Measurements from ENCODE around the gene TRIM44. TPM values are rescaled to one million over a fixed set of nuclear protein-coding genes. Genes with fewer than 3 reads are reported as not detected.

TRIM44 gene
- total RNA-seq, 1 donor from 2014 or later: 6.1 TPM

- Histone ChIP-seq H3K36me3 (no peaks in the 10 kb centered on the region), H3K9me3 (no peaks in the 10 kb centered on the region), H3K27ac (no peak overlapping the region), H3K4me3 (no peak overlapping the region), H3K4me1 (no peaks in the 10 kb centered on the region), H3K27me3 (no peaks in the 10 kb centered on the region)
- TF ChIP-seq, protein P1, sequence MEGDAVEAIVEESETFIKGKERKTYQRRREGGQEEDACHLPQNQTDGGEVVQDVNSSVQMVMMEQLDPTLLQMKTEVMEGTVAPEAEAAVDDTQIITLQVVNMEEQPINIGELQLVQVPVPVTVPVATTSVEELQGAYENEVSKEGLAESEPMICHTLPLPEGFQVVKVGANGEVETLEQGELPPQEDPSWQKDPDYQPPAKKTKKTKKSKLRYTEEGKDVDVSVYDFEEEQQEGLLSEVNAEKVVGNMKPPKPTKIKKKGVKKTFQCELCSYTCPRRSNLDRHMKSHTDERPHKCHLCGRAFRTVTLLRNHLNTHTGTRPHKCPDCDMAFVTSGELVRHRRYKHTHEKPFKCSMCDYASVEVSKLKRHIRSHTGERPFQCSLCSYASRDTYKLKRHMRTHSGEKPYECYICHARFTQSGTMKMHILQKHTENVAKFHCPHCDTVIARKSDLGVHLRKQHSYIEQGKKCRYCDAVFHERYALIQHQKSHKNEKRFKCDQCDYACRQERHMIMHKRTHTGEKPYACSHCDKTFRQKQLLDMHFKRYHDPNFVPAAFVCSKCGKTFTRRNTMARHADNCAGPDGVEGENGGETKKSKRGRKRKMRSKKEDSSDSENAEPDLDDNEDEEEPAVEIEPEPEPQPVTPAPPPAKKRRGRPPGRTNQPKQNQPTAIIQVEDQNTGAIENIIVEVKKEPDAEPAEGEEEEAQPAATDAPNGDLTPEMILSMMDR (IDR thresholded peaks at IDR 0.05): no peak
- DNase-seq (ENCODE audit: low spot score in 2 of 2): no peak
- intact Hi-C loops (cut with DNase I): no loop called here
These were observed 85.1 kb downstream of the TRIM44 start for GRCh38 chr11:35747668-35748067.

GRCh38 chr11:35748644-35749043 is 86.1 kb downstream of the TRIM44 start:
- TF ChIP-seq, protein P1 (IDR thresholded peaks at IDR 0.05): no peak
- no peaks in the 10 kb centered on the region for H3K4me1 ChIP-seq
- H3K4me3 ChIP-seq: no peak overlapping the region
- no peak for DNase-seq (ENCODE audit: low spot score in 2 of 2)
- intact Hi-C loops (cut with DNase I): no loop called here
- H3K9me3 ChIP-seq: no peaks in the 10 kb centered on the region
- H3K27me3 ChIP-seq: no peaks in the 10 kb centered on the region
- H3K36me3 ChIP-seq: no peaks in the 10 kb centered on the region
- no peak overlapping the region for H3K27ac ChIP-seq

- TF ChIP-seq, protein P1 (IDR thresholded peaks at IDR 0.05): no peak
- H3K4me3 ChIP-seq: no peak overlapping the region
- peaks cover 0 to 3% of the 10 kb centered on the region in 2 donors for H3K36me3 ChIP-seq
- H3K4me1 ChIP-seq: no peaks in the 10 kb centered on the region
- H3K9me3 ChIP-seq: no peaks in the 10 kb centered on the region
- H3K27ac ChIP-seq: no peak overlapping the region
- intact Hi-C loops (cut with DNase I): no loop called here
- no peak for DNase-seq (ENCODE audit: low spot score in 2 of 2)
- no peaks in the 10 kb centered on the region for H3K27me3 ChIP-seq
These were observed 87.7 kb downstream of the TRIM44 start for GRCh38 chr11:35750315-35750714.

- intact Hi-C loops (cut with DNase I): no loop called here
- no peak overlapping the region for H3K27ac ChIP-seq
- no peaks in the 10 kb centered on the region for H3K4me1 ChIP-seq
- no peaks in the 10 kb centered on the region for H3K27me3 ChIP-seq
- TF ChIP-seq, protein P1 (IDR thresholded peaks at IDR 0.05): no peak
- no peaks in the 10 kb centered on the region for H3K9me3 ChIP-seq
- peaks cover 0 to 3% of the 10 kb centered on the region in 2 donors for H3K36me3 ChIP-seq
- H3K4me3 ChIP-seq: no peak overlapping the region
- DNase-seq (ENCODE audit: low spot score in 2 of 2): no peak
These were observed 88.5 kb downstream of the TRIM44 start for GRCh38 chr11:35750981-35751663.

DNA sequence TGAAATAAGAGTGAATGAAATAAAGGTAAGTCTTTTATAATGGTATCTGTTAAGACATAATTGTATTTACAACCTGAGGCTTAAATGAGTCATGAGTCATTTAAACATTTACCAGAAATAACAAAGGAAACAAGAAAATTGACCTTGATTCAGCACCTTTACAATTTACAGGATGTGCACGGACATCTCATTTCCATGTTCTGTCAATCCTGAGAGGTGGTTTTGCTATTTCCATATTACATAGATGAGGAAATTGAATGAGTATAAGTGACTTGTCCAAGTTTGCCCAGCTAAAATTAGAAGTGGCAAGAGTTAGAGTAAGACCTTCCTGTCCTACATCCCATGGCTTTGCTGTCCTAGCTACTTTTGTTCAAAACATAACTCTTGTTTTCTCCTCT is 89.1 kb downstream of the TRIM44 start:
- Histone ChIP-seq H3K9me3 (no peaks in the 10 kb centered on the region), H3K27ac (no peak overlapping the region), H3K27me3 (no peaks in the 10 kb centered on the region), H3K4me1 (no peaks in the 10 kb centered on the region), H3K36me3 (peaks cover 0 to 3% of the 10 kb centered on the region in 2 donors), H3K4me3 (no peak overlapping the region)
- intact Hi-C loops (cut with DNase I): no loop called here
- no peak for DNase-seq (ENCODE audit: low spot score in 2 of 2)
- TF ChIP-seq, protein P1 (IDR thresholded peaks at IDR 0.05): no peak
